ENCODE data around the gene CEMIP. TPM values are rescaled to one million over a fixed set of nuclear protein-coding genes. Genes with fewer than 3 reads are reported as not detected.
A peak's percentile ranks its signal among the peaks of the same experiment; 100 is the strongest.

Gene CEMIP
- total RNA-seq, 1 donor from 2014 or later, result 5.3 TPM

GRCh38 chr15:80902298-80902801, 123.2 kb downstream of the CEMIP start:
- Histone ChIP-seq H3K36me3 (ENCODE audit: control insufficient read depth, insufficient read depth, low read length) (no peaks in the 10 kb centered on the region), H3K4me3 (ENCODE audit: low read depth, low read length) (no peak overlapping the region), H3K27me3 (ENCODE audit: control insufficient read depth, insufficient read depth, low read length) (no peaks in the 10 kb centered on the region)
- no peak for DNase-seq (ENCODE audit: low read depth)
- FAIRE-seq, result no peak
- TF ChIP-seq CTCF (IDR thresholded peaks at IDR 0.05; ENCODE audit: insufficient read depth, low read length, severe bottlenecking), result no peak

GRCh38 chr15:80904998-80905397, 125.8 kb downstream of the CEMIP start:
- no peak for TF ChIP-seq CTCF (IDR thresholded peaks at IDR 0.05; ENCODE audit: insufficient read depth, low read length, severe bottlenecking)
- FAIRE-seq, result no peak
- no peak for DNase-seq (ENCODE audit: low read depth)
- H3K36me3 ChIP-seq (ENCODE audit: control insufficient read depth, insufficient read depth, low read length), result no peaks in the 10 kb centered on the region
- no peaks in the 10 kb centered on the region for H3K27me3 ChIP-seq (ENCODE audit: control insufficient read depth, insufficient read depth, low read length)
- H3K4me3 ChIP-seq (ENCODE audit: low read depth, low read length), result no peak overlapping the region

GRCh38 chr15:80906159-80906766, 127.1 kb downstream of the CEMIP start:
- Histone ChIP-seq H3K36me3 (ENCODE audit: control insufficient read depth, insufficient read depth, low read length) (no peaks in the 10 kb centered on the region), H3K27me3 (ENCODE audit: control insufficient read depth, insufficient read depth, low read length) (no peaks in the 10 kb centered on the region), H3K4me3 (ENCODE audit: low read depth, low read length) (no peak overlapping the region)
- DNase-seq (ENCODE audit: low read depth) (peak; percentile 79), FAIRE-seq (no peak)
- no peak for TF ChIP-seq CTCF (IDR thresholded peaks at IDR 0.05; ENCODE audit: insufficient read depth, low read length, severe bottlenecking)

GRCh38 chr15:80911821-80912220, 132.7 kb downstream of the CEMIP start:
- FAIRE-seq, result no peak
- no peak overlapping the region for H3K4me3 ChIP-seq (ENCODE audit: low read depth, low read length)
- H3K27me3 ChIP-seq (ENCODE audit: control insufficient read depth, insufficient read depth, low read length), result no peaks in the 10 kb centered on the region
- TF ChIP-seq CTCF (IDR thresholded peaks at IDR 0.05; ENCODE audit: insufficient read depth, low read length, severe bottlenecking), result no peak
- DNase-seq (ENCODE audit: low read depth), result no peak
- H3K36me3 ChIP-seq (ENCODE audit: control insufficient read depth, insufficient read depth, low read length), result no peaks in the 10 kb centered on the region

GRCh38 chr15:80912673-80913072, 133.5 kb downstream of the CEMIP start:
- TF ChIP-seq CTCF (IDR thresholded peaks at IDR 0.05; ENCODE audit: insufficient read depth, low read length, severe bottlenecking), result no peak
- DNase-seq (ENCODE audit: low read depth), result no peak
- no peaks in the 10 kb centered on the region for H3K27me3 ChIP-seq (ENCODE audit: control insufficient read depth, insufficient read depth, low read length)
- FAIRE-seq, result no peak
- H3K36me3 ChIP-seq (ENCODE audit: control insufficient read depth, insufficient read depth, low read length), result no peaks in the 10 kb centered on the region
- H3K4me3 ChIP-seq (ENCODE audit: low read depth, low read length), result no peak overlapping the region

GRCh38 chr15:80913541-80913940, 134.4 kb downstream of the CEMIP start:
- no peak for FAIRE-seq
- no peak for DNase-seq (ENCODE audit: low read depth)
- Histone ChIP-seq H3K4me3 (ENCODE audit: low read depth, low read length) (no peak overlapping the region), H3K36me3 (ENCODE audit: control insufficient read depth, insufficient read depth, low read length) (no peaks in the 10 kb centered on the region), H3K27me3 (ENCODE audit: control insufficient read depth, insufficient read depth, low read length) (no peaks in the 10 kb centered on the region)
- no peak for TF ChIP-seq CTCF (IDR thresholded peaks at IDR 0.05; ENCODE audit: insufficient read depth, low read length, severe bottlenecking)

Measured in bronchial epithelial cell (primary cell).